ENCODE results near the gene SFMBT1.

The SFMBT1 gene

DNA sequence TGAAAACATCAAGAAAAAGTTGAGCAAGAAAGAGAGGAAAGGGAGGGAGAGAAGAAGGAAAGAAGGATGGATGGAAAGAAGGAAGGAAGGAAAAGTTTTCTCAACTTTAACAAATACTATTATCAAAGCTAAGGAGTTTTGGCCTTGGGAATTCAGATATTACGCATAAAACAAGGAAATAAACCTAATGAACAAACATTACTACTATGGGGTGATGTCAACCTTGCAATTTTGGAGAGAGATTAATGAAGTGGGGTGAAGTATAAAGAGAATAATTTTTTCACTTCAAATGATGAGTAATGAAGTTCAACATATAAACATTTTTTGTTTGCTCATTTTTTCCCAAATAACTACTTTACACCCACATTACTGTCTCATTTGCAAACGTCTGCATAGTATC lies 55.2 kb downstream of the SFMBT1 start:
- DNase-seq (ENCODE audit: low read depth): no peak

DNA sequence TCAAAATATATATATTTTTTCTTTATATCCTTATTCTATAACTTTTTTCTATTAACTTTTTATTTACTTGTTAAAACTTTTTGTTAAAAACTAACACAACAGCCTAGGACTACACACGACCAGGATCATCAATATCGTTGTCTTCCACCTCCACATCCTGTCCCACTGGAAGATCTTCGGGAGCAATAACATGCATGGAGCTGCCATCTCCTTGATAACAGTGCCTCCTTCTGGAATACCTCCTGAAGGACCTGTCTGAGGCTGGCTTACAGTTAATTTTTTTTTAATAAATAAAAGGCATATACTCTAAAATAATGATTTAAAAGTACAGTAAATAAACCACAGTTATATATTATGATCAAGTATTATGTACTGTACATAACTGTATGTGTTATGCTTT lies 58.9 kb downstream of the SFMBT1 start:
- no peak for DNase-seq (ENCODE audit: low read depth)

DNA sequence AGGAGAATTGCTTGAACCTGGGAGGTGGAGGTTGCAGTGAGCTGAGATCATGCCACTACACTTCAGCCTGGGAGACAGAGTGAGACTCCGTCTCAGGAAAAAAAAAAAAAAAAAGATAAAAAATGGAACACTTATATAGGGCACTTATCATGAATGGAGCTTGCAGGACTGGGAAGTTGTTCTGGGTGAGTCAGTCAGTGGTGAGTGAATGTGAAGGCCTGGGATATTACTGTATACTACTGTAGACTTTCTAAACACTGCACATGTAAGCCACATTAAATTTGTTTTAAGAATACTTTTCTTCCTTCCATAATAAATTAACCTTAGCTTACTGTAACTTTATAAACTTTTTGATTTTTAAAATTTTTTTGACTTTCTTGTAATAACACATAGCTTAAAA lies 59.8 kb downstream of the SFMBT1 start:
- no peak for DNase-seq (ENCODE audit: low read depth)

DNA sequence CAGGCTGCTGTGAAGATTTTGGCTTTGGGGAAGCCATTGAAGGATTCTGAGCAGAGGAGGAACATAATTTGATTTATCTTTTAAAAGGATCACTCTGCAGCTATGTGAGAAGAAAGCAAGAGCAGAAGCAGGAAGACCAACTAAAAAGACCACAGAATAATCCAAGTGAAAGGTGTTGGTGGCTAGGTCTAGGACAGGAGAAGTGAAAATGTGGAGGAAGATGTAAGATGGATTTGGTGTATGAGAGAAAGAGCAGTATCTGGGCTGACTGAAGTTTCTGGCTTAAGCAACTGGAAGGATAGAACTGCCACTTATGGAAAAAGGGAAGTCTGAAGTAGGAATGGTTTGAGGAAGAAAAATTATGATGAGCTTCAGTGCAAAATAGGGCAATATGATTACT lies 62.0 kb downstream of the SFMBT1 start:
- DNase-seq (ENCODE audit: low read depth): no peak

DNA sequence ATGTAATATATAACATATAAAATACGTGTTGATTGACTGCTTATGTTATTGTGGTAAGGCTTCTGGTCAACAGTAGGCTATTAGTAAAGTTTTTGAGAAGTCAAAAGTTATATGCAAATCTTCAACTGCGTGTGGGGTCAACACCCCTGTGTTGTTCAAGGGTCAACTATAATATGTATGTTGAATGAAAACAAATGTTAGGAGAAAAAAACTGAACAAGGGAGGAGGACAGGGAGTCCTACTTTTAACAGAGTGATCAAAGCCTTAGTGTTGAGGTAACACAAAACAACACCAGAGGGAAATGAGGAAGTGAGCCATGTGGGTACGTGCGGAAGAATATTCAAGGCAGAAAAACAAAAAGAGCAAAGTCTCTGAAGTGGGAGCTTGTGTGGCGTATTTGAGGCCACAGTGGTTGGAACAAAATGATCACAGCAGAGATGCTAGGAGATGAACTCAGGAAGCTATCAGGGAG lies 62.5 kb downstream of the SFMBT1 start:
- DNase-seq (ENCODE audit: low read depth): no peak

DNA sequence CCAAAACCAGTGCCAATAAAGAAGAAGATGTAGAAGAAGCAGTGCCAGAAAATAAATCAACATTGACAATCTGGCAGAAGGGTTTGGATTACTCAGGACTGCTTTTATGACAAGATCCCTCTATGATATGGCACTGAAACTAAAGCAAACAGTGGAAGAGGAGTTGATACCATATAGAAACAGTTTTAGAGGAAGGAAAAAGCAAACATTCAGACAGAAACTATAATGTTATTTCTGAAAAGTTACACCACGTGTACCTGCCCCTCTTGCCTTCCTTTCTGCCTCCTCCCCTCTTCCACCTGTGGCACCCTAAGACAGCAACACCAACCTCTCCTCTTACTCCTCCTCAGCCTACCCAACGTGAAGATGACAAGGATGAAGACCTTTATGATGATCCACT lies 63.0 kb downstream of the SFMBT1 start:
- DNase-seq (ENCODE audit: low read depth): no peak

DNA sequence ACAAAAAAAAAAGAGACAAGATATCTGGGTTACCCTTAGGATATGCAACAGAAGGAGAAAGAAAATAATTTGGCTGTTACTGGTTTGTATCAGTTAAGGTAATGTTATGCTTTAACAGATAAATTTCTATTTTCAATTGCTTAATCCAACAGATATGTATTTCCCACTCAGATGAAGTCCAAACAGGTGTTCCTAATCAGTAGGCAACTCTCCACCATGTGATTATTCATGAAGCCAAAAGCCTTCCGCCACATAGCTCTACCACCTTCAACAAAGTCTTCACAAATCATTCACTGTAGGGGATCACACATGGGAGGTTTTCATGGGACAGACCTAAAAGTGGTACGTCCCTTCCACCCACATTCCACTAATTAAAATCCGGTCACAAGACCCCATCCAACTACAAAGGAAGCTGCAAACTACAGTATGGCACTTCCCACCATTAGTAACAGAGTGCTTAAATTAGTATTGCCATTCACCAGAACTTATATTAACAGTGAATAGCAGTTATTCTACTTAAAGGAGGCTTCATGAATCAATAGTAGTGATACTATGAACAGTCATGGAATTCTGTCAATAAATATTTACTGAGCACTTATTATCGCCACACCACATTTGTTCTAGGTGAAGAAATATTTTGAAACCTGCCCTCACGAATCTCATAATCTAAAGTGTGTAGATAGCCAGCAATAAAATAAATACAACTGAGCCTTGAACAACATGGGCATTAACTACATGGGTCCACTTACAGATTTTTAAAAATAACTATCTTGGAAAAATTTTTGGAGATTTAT lies 66.5 kb downstream of the SFMBT1 start:
- DNase-seq (ENCODE audit: low read depth): no peak

DNA sequence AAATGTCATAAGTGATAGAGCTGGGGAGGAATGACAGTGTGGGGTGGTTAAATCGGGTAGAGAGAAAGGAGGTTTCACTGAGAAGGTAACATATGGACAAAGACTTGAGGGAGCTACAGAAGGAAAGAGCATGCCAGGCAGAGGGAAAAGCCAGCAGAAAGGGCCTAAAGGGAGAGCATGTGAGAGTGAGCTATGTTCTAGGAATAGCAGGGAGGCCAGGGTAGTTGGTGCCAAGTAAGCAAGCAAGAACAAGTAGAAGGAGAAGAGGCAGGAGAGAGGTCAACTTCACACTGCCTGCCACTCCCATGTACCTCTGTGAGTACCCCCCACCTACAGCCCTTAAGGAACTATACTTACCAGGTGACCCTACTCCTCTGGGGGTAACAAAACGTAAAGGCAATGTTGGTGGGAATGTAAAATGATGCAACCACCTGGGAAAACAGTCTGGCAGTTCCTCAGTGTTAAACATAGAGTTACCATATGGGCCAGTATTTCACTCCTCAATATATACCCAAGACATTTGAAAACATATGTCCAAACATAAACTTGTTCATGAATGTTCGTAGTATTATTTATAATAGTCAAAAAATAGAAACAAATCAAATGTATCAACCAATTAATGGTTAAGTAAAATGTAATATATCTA lies 67.6 kb downstream of the SFMBT1 start:
- DNase-seq (ENCODE audit: low read depth): no peak

DNA sequence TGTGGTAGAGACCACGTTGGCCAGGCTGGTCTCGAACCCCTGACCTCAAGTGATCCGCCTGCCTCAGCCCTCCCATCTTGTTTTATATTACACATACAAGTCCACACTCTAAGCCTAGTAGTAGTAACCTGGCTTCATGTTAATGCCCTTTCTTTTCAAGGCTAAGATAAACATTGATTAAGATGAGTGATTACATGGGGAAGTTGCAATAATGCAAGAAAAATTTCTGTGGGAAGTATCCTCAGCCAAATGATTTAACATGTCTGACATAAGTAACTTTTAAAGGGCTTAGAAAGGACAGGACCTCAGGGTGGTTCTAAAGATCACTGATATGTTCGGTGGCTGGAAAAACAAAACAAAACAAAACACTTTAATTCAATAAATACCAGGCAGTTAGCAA lies 72.1 kb downstream of the SFMBT1 start:
- DNase-seq (ENCODE audit: low read depth): no peak

DNA sequence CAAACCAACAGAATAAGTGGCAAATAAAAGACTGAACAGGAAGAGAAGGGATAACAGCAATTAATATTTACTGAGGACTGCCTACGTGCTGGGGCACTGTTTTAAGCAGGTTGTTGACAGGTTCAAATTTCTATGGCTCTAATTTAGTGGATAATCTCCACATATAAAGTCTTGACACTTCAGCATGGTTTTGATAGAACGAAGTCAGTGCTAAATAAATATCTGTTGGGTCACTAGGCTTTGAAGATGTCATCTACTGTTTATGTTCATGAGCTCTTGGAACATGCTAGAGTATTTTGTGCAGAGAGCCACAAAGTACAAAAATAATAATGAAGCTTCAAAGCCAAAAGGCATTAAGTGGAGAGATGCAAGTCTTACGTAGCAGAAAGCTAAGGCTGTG lies 74.0 kb downstream of the SFMBT1 start:
- no peak for DNase-seq (ENCODE audit: low read depth)

DNA sequence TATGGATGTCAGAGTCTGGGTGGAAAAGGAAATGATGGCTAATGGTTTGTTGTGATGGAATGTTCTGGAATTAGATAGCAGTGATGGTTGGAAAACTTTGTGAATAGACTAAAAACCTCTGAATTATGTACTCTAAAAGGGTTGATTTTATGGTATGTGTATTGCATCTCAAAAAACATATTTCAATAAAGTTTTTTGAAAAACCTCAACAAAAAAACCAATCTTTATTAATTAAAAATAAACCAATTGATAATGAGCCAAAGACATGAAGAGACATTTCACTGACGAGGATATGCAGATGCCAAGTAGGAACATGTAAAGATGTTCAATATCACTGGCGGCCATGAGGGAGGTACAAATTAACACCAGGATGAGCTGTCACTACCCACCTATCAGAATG lies 78.5 kb downstream of the SFMBT1 start:
- no peak for DNase-seq (ENCODE audit: low read depth)

DNA sequence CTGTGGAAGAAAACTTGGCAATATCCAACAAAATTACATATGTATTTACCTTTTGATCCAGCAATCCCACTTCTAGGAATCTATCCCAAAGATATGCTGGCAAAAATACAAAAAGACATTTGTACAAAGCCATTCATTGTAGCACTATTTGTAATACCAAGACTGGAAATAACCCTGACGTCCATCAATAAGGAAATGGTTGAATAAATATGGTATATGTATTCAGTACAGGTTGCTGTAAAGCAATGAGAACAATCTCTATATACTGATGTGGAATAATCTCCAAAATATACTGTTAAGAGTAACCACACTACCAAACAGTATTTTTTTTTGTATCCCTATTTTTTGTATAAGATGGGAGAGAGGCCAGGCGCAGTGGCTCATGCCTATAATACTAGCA lies 83.7 kb downstream of the SFMBT1 start:
- DNase-seq (ENCODE audit: low read depth): no peak

DNA sequence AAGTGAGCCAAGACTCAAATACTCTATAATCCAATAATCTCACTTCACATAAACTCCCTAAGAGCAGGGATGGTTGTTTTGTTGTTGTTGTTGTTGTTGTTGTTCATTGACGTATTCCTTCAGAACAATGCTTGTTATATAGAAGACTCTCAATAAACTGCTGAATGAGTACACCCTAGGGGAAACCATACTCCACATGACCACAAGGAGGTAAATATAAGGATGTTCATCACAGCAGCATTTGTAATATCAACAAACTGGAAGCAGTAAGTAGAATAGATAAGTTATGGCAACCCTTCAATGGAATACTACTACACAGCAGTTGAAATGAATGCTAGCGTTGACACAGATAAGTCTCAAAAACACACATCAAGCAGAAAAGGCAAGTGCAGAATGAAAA lies 86.1 kb downstream of the SFMBT1 start:
- no peak for DNase-seq (ENCODE audit: low read depth)

DNA sequence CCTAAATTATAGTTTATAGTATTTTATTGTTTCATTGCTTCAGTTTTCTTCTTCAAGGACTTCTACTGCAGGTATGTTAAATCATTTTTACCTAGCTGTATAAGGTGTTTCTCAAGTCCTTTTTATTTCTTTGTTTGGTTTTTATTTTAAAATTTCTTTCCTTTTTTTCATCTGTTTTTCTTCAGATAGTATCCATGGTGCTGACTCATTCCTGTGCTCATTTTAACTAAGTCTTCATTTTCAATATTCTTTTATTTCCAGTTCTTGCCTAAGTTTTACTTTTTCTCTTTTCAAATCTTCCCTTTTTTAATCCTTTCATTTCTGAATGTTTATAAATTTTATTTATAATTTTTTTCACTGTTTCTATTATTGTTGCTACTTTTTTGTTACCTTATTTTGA lies 106.3 kb downstream of the SFMBT1 start:
- DNase-seq (ENCODE audit: low read depth): no peak

DNA sequence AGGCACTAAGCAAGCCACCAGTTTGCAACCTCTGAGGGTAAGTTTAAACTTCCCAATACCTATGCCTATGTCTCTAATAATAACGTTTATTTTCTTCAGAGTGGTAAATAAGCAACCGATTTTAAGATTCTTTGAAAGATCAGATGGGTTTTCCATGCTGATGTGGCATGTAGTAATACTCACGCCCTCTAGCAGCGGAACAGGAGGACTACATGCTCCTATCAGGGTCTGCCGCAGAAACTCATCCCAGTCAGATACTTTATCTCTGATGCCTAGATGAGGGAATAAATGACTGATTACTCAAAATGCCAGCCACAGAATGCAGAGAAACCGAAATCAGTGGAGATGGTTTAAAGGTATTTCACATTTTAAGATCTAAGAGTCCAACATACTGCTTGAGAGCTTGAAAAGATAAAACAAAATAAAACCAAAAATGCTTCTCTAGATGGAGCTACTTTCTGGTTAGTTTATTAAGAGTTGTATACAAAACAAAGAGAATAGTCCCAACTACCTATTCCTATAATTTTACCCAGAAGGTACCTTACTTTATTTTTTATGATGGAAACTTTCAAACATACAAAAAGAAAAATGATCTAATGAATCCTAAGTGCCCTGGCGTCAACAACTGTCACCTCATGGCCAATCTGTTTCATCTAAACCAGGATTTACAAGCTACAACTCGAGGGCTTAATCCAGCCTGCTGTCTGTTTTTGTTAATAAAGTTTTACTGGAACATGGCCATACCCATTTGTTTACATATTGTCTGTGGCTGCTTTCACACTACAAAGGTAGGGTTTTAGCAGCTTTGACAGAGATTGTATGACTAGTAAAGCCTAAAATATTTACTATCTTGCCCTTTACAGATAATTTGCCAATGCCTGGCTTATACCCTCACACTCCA lies 111.0 kb downstream of the SFMBT1 start:
- DNase-seq (ENCODE audit: low read depth): peak; percentile 41

DNA sequence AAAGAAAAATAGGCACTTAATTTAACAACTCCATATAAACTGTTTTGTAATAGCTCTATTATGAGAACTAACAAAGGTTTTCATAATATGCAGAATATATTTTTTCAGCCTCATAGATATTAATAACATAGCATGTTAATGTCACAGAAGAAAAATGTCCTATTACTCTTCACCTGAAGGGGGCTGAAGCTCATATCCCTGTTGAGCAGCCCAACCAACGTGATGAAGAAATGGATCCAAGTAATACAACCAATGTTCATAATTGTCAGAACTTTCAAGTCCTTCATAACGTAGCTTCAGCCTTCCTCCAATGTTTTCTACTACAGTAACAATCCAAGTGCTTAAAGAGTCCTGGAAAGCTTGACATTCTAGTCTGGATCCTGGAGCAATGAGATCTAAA lies 114.0 kb downstream of the SFMBT1 start:
- no peak for DNase-seq (ENCODE audit: low read depth)

DNA sequence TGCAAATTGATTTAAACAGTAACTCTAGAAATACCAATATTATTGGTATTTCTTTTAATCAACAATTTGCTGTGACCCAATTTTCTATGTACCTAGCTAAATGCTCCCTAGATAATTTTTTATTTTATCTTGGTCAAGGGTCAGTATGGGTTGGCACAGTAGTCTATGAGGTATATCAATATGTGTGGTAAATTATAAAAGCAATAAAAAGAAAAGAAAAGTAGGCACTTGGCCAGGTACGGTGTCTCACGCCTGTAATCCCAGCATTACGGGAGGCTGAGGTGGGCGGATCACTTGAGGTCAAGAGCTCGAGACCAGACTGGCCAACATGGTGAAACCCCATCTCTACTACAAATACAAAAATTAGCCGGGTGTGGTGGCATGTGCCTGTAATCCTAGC lies 114.5 kb downstream of the SFMBT1 start:
- no peak for DNase-seq (ENCODE audit: low read depth)

DNA sequence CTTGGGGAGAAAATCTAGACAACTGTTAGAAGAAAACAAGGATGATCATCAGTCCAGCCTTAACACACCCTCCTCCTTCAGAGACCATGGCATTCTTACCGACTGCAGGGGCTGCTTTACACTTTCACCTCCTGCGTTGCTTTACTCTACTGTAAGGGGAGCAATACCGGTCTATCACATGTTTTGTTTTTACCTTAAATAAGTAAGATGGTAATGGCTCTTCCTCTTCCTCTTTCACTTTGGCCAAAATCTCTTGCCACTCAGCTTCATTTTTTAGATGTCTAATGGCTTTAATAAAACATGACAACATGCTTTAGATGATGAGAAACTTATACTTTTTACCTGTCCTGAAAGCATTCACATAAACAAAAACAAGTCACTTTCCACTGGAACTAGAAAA lies 115.1 kb downstream of the SFMBT1 start:
- DNase-seq (ENCODE audit: low read depth): no peak

DNA sequence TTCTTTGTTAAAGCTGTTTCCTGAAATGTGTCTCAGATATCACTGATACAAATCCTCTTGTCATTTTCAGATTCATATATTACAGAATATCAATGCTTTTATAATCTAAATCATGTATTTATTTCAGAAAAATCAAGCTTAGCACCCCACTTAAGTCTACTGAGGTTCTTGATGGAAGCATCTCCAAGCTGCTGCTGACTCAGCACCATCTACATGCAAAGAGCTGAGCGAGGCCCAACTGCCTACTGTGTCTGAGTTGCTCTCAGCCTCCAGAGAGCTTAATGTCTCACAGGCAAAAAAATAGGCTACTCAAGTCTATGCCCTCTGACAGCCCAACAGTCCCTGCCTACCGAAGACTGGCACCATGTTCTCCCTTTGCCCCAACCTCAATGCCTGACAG lies 119.3 kb downstream of the SFMBT1 start:
- no peak for DNase-seq (ENCODE audit: low read depth)

DNA sequence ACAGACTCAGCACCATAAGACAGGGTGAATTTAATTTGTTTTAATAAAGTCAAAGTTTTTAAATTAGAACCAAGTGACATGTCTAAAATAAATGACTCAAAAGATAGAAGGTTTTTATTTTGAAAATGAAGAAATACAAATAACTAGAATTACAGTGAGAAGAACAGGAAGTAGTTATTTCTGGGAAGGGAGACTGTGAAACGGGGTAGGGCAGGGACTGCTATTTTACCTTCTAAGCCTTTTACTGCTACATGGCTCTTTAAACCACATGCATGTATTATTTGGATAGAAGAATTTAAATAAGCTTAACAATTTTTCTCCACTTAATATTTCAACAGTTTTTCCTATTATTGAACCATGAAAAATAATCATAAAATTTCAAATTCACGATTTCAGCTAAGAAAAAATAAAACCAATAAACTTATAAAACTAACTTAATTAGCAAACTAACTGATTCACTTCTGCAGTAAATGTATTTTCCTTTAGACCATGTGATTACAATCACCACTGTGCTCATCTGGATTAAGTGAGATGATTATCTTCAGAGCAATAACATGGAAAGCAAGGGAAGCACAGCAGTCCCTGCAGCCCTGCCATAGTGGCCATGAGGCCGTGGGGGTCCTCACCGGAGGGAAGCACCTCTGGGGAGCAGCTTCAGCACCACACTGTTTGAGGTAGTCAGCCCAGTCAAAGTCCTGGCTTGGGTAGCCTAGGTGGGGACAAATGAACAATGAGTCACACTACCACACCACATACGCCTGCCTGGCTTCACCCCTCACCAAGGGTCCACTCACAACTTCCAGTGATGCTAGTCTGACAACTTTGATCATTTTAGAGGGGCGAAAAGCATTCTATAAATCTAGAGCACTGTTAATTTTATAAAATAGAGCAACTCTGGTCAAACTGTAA lies 120.2 kb downstream of the SFMBT1 start:
- DNase-seq (ENCODE audit: low read depth): no peak

DNA sequence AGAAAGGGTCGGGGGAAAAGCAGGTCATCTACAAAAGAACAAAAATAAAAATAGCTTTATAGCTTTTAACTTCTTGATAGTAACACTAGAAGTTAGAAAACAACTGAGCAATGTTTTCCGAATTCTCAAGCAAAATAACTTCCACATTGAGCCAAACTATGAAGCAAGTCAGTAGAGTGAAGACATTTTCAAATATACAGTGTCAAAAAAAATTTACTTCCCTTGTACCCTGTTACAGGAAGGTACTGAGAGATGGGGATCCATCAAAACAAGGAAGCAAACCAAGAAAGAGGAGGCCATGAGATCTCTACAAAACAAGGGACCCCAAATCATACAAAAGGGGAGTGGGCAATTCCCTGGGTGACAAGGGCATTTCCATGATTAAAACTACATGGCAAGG lies 121.9 kb downstream of the SFMBT1 start:
- no peak for DNase-seq (ENCODE audit: low read depth)

DNA sequence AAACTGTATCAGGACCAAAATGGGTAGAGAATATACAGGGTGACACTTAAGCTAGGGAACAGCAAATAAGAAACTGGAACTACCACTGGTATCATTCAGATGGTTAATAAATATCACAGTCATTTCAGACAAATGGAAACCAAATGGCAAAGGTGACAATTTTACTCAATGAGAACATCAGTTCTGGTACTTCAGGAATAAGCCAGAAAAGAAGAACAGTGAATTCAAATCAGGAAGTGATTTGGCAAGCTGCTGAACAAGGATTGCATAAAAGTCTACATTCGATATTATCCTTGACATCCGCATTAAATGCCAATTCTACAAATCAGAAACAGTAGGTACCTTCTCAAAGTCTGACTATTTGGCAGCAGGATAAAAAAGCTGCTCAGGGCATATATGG lies 125.0 kb downstream of the SFMBT1 start:
- DNase-seq (ENCODE audit: low read depth): no peak

Data from stromal cell of bone marrow (primary cell).